SK-N-SH (cell line): ENCODE results near the gene PLCB1. TPM values are rescaled to one million over a fixed set of nuclear protein-coding genes. Genes with fewer than 3 reads are reported as not detected.

Source experiments
- CTCF ChIA-PET: fragments of 300-600, 350-600 bp; formaldehyde crosslinking; extraction: SDS; loops from one replicate; lab custom pipeline; 2021; lab: Yijun Ruan, JAX
- POLR2A ChIA-PET: fragments of 350-600 bp; sonication (Branson Sonifier 250); formaldehyde crosslinking; extraction: SDS; loops from one replicate; lab custom pipeline; 2020; ENCODE audit warnings: antibody characterized with exemption, inconsistent platforms; lab: Yijun Ruan, JAX
- DNase-seq: peaks from one replicate; pipeline ENCODE4 v3.0.0; 2012
- H2AFZ ChIP-seq: fragments of 200-600 bp; sonication (generic); 2 replicates; pipeline ENCODE4 v1.8.1; 2016; ENCODE audit warnings: antibody characterized with exemption, mild to moderate bottlenecking, low read depth
- H3F3A ChIP-seq: fragments of 200-600 bp; sonication (generic); replicated peaks from 2 replicates; pipeline ENCODE3; 2016; ENCODE audit warnings: antibody characterized with exemption, mild to moderate bottlenecking; ENCODE audit not compliant: insufficient read depth
- H3K27ac ChIP-seq, 2 experiments: fragments of 200-500 bp in 1 of 2; fragments of 200-600 bp in 1 of 2; sonication (Bioruptor generic) in 1 of 2; sonication (generic), shearing (Covaris generic) in 1 of 2; 2 replicates each; pipeline versions ENCODE4 v1.5.1 to v1.6.1; 2014 to 2016; ENCODE audit warnings: low read depth in 2 of 2, inconsistent platforms in 1 of 2, low read length in 1 of 2, mild to moderate bottlenecking in 1 of 2, mixed read lengths in 1 of 2
- H3K27me3 ChIP-seq: fragments of 200-600 bp; sonication (generic), shearing (Covaris generic); 2 replicates; pipeline ENCODE4 v1.6.1; 2016; ENCODE audit warnings: mixed run types; ENCODE audit not compliant: insufficient read depth
- H3K36me3 ChIP-seq, 2 experiments: fragments of 200-500 bp in 1 of 2; fragments of 200-600 bp in 1 of 2; sonication (Bioruptor generic) in 1 of 2; sonication (generic) in 1 of 2; replicated peaks in 1 of 2; 2 replicates each; pipeline versions ENCODE3 to v1.5.1; 2014 to 2016; ENCODE audit warnings: low read length in 1 of 2, mild to moderate bottlenecking in 1 of 2; ENCODE audit not compliant: insufficient read depth in 2 of 2, control insufficient read depth in 1 of 2
- H3K4me1 ChIP-seq, 2 experiments: fragments of 200-500 bp in 1 of 2; fragments of 200-600 bp in 1 of 2; sonication (Bioruptor generic) in 1 of 2; sonication (generic), shearing (Covaris generic) in 1 of 2; 2 replicates each; pipeline versions ENCODE4 v1.5.1 to v1.6.1; 2014 to 2016; ENCODE audit warnings: low read depth in 1 of 2, low read length in 1 of 2, mixed run types in 1 of 2; ENCODE audit not compliant: insufficient read depth in 2 of 2, control insufficient read depth in 1 of 2
- H3K4me2 ChIP-seq: fragments of 200-600 bp; sonication (generic), shearing (Covaris generic); 2 replicates; pipeline ENCODE4 v1.6.1; 2017; ENCODE audit warnings: mixed run types
- H3K4me3 ChIP-seq, 2 experiments: fragments of 200-500 bp in 1 of 2; fragments of 200-600 bp in 1 of 2; sonication (Bioruptor generic) in 1 of 2; sonication (generic), shearing (Covaris generic) in 1 of 2; 2 replicates each; pipeline versions ENCODE4 v1.5.1 to v1.8.1; 2014 to 2016; ENCODE audit warnings: low read depth in 2 of 2, inconsistent platforms in 1 of 2, low read length in 1 of 2, mild to moderate bottlenecking in 1 of 2, mixed read lengths in 1 of 2, moderate library complexity in 1 of 2
- H3K79me2 ChIP-seq: fragments of 200-600 bp; sonication (generic); 2 replicates; pipeline ENCODE4 v1.8.1; 2017; ENCODE audit warnings: mild to moderate bottlenecking; ENCODE audit not compliant: insufficient read depth
- H3K9ac ChIP-seq: fragments of 200-600 bp; sonication (generic); 2 replicates; pipeline ENCODE4 v1.6.1; 2017; ENCODE audit warnings: mixed run types
- H3K9me2 ChIP-seq: fragments of 200-600 bp; sonication (generic); 2 replicates; pipeline ENCODE4 v1.6.1; 2017; ENCODE audit warnings: mixed run types
- H3K9me3 ChIP-seq: fragments of 200-600 bp; sonication (generic); 2 replicates; pipeline ENCODE4 v1.6.1; 2017; ENCODE audit warnings: mixed run types, mild to moderate bottlenecking, moderate library complexity
- H4K20me1 ChIP-seq: fragments of 200-600 bp; sonication (generic); 2 replicates; pipeline ENCODE4 v1.6.1; 2017; ENCODE audit warnings: mild to moderate bottlenecking, mixed run types; ENCODE audit not compliant: insufficient read depth
- CHD2 ChIP-seq: fragments of 150-350 bp; IDR thresholded peaks from 2 replicates; pipeline ENCODE4 v1.6.1; 2018; ENCODE audit warnings: low read length; ENCODE audit not compliant: partially characterized antibody
- ELF1 ChIP-seq: IDR thresholded peaks from 2 replicates; pipeline ENCODE4 v1.4.0; 2012
- EP300 ChIP-seq, 2 experiments: IDR thresholded peaks; 2 replicates each; pipeline versions ENCODE4 v1.4.0 to v1.6.1; 2012; ENCODE audit warnings: borderline replicate concordance in 1 of 2, low read depth in 1 of 2, low read length in 1 of 2
- EZH2phosphoT487 ChIP-seq: fragments of 200-600 bp; sonication (generic); IDR thresholded peaks from 2 replicates; pipeline ENCODE4 v1.6.1; 2017; ENCODE audit warnings: low read depth, mixed run types, mild to moderate bottlenecking, antibody characterized with exemption, moderate library complexity, borderline replicate concordance
- FOSL2 ChIP-seq: IDR thresholded peaks from 2 replicates; pipeline ENCODE4 v1.4.0; 2012; ENCODE audit warnings: low read depth, mild to moderate bottlenecking, moderate library complexity, borderline replicate concordance
- FOXM1 ChIP-seq: IDR thresholded peaks from 2 replicates; pipeline ENCODE4 v1.4.0; 2012; ENCODE audit warnings: low read depth, mild to moderate bottlenecking
- GATA2 ChIP-seq: sonication (generic); formaldehyde crosslinking; IDR thresholded peaks from 2 replicates; pipeline ENCODE4 v1.5.0; 2020; ENCODE audit warnings: mild to moderate bottlenecking, missing genetic modification reagents
- MEF2A ChIP-seq: IDR thresholded peaks from 2 replicates; pipeline ENCODE4 v1.4.0; 2012; ENCODE audit warnings: low read depth, borderline replicate concordance
- MXI1 ChIP-seq: IDR thresholded peaks from 2 replicates; pipeline ENCODE4 v1.6.1; 2012; ENCODE audit warnings: mild to moderate bottlenecking, low read depth, low read length, improper control_type of control experiment
- NFIC ChIP-seq: IDR thresholded peaks from 2 replicates; pipeline ENCODE4 v1.4.0; 2012; ENCODE audit warnings: borderline replicate concordance
- POLR2AphosphoS5 ChIP-seq: IDR thresholded peaks from 2 replicates; pipeline ENCODE4 v1.6.1; 2012; ENCODE audit warnings: low read depth, low read length
- RAD21 ChIP-seq: IDR thresholded peaks from 2 replicates; pipeline ENCODE4 v1.6.1; 2012; ENCODE audit warnings: mild to moderate bottlenecking, low read length
- SIN3A ChIP-seq: IDR thresholded peaks from 2 replicates; pipeline ENCODE4 v1.6.1; 2012; ENCODE audit warnings: low read depth, mild to moderate bottlenecking, low read length, moderate library complexity, borderline replicate concordance
- SMC3 ChIP-seq: IDR thresholded peaks from 2 replicates; pipeline ENCODE4 v1.6.1; 2012; ENCODE audit warnings: low read depth, low read length, improper control_type of control experiment
- TAF1 ChIP-seq: IDR thresholded peaks from 2 replicates; pipeline ENCODE4 v1.6.1; 2012; ENCODE audit warnings: low read depth, mild to moderate bottlenecking, low read length, moderate library complexity, borderline replicate concordance
- TCF12 ChIP-seq: IDR thresholded peaks from 2 replicates; pipeline ENCODE4 v1.4.0; 2012
- TEAD4 ChIP-seq: IDR thresholded peaks from 2 replicates; pipeline ENCODE4 v1.4.0; 2012; ENCODE audit warnings: mild to moderate bottlenecking, borderline replicate concordance; ENCODE audit not compliant: insufficient read depth
- USF1 ChIP-seq: IDR thresholded peaks from 2 replicates; pipeline ENCODE4 v1.4.0; 2012; ENCODE audit warnings: low read depth, borderline replicate concordance
- USF2 ChIP-seq: fragments of 150-350 bp; IDR thresholded peaks from 2 replicates; pipeline ENCODE4 v1.6.1; 2017; ENCODE audit warnings: antibody characterized with exemption, low read length, low read depth, borderline replicate concordance
- YY1 ChIP-seq: IDR thresholded peaks from 2 replicates; pipeline ENCODE4 v1.4.0; 2012; ENCODE audit warnings: low read depth, mild to moderate bottlenecking
- WGBS: methylation state at CpG from one replicate; pipeline ENCODE4 v1.1.6; 2017; ENCODE audit warnings: low lambda C conversion rate; 5-methylcytosine and 5-hydroxymethylcytosine counted together
- polyA plus RNA-seq, 3 experiments: library from polyadenylated mRNA; depleted of rRNA; stranded (reverse); fragments of >200 nt; gene quantifications; 2 replicates each; pipeline ENCODE4 v1.2.3, GENCODE V29; 2012

Gene PLCB1
- polyA plus RNA-seq, 1 of the 3 experiments (the other 2 are of a cell fraction): 10.5 TPM

DNA sequence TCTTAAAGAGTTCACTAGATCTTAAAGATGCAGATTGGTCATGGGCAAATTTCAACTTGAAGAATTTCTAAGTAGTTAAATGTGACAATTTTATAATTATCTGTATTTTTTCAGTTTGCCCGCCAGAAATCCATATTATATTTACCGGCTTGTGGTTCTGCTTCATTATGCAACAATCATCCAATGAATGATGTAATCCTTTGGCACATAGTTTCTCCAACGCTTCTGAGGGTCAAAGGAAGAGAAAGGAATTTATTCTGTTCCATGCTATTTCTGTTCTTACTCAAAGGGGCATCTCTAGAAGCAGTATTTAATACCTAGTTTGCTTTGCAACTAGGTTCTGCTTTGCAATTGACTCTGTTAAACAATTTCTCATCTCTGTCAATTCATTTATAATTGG, 577.6 kb downstream of the PLCB1 start:
- H3K4me1 ChIP-seq: no peaks in the 10 kb centered on the region
- H3K27ac ChIP-seq: no peak overlapping the region
- no peak overlapping the region for H3K4me2 ChIP-seq
- no peak for DNase-seq
- TF ChIP-seq EZH2phosphoT487 (no peak), TEAD4 (no peak), SMC3 (no peak), TAF1 (no peak), FOXM1 (no peak), GATA2 (CRISPR knock-in tag) (no peak), RAD21 (no peak), SIN3A (no peak), USF2 (no peak), FOSL2 (no peak), CHD2 (no peak), USF1 (no peak), EP300 (IDR thresholded peaks at IDR 0.05; ENCODE audit: borderline replicate concordance in 1 of 2, low read depth in 1 of 2, low read length in 1 of 2) (no peak), MEF2A (no peak), NFIC (no peak), TCF12 (no peak), YY1 (no peak), POLR2AphosphoS5 (no peak)
- H4K20me1 ChIP-seq: no peaks in the 10 kb centered on the region
- no peaks in the 10 kb centered on the region for H3K9me2 ChIP-seq
- ChIA-PET CTCF (interaction anchor here (1.0 kb wide), 1 partner anchor 13 kb away, joined by 4 read pairs; no protein-coding TSS in a partner anchor), POLR2A (no interaction called here)
- H3K9ac ChIP-seq: no peak overlapping the region
- no peaks in the 10 kb centered on the region for H3K79me2 ChIP-seq
- H2AFZ ChIP-seq: no peak overlapping the region
- no peak overlapping the region for H3K4me3 ChIP-seq
- no peaks in the 10 kb centered on the region for H3F3A ChIP-seq
- H3K27me3 ChIP-seq: no peaks in the 10 kb centered on the region
- 86% methylated on average over 3 of the region's 3 CpGs for WGBS
- H3K9me3 ChIP-seq: no peaks in the 10 kb centered on the region
- peaks cover 4 to 25% of the 10 kb centered on the region in 2 experiments for H3K36me3 ChIP-seq

DNA sequence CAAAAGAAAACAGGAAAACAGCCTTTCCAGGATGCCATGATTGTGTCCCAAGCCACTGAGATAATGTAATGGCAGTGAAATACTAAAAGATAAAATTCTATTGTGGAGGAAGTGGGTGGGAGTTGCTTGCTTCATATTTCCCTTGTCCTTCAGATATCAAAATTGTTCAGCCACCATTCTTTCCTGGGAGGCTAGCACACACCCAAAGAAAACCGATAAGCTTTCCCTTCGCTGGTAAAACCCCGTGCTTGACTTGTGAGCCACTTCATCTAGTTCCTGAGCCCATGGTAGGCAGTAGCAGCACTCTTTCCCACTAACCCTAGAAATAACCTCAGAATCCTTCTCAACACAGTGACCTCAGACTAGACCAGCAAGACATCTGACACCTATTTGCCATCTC, 579.4 kb downstream of the PLCB1 start:
- no peak overlapping the region for H3K4me3 ChIP-seq
- H3K79me2 ChIP-seq: no peaks in the 10 kb centered on the region
- H3K4me1 ChIP-seq: no peaks in the 10 kb centered on the region
- no peak overlapping the region for H3K9ac ChIP-seq
- no peak overlapping the region for H3K4me2 ChIP-seq
- no peak overlapping the region for H2AFZ ChIP-seq
- H3K27me3 ChIP-seq: no peaks in the 10 kb centered on the region
- H3K27ac ChIP-seq: no peak overlapping the region
- ChIA-PET CTCF (interaction anchor here (0.6 to 3.8 kb wide), 4 partner anchors 10 to 942 kb away, joined by 3 to 37 read pairs (median 8); partner anchors contain the start of gene PLCB1), POLR2A (no interaction called here)
- DNase-seq: no peak
- WGBS: 83% methylated on average over 3 of the region's 3 CpGs
- H3F3A ChIP-seq: no peaks in the 10 kb centered on the region
- no peaks in the 10 kb centered on the region for H3K9me2 ChIP-seq
- no peak for TF ChIP-seq MXI1
- TF ChIP-seq ELF1: no peak
- TF ChIP-seq, all 33 proteins: peak for 0
- Histone ChIP-seq H4K20me1 (no peaks in the 10 kb centered on the region), H3K9me3 (no peaks in the 10 kb centered on the region), H3K36me3 (peaks cover 0 to 29% of the 10 kb centered on the region in 2 experiments)
